Common myeloid progenitor, CD34-positive (primary cell): ENCODE data around the gene TBC1D2.

Source experiments
- CTCF ChIA-PET: fragments of 350-600 bp; sonication (Branson Sonifier 250); formaldehyde crosslinking; loops from one replicate; lab custom pipeline; 2021; ENCODE audit warnings: antibody characterized with exemption; lab: Charles Lee
- POLR2A ChIA-PET: fragments of 350-600 bp; sonication (Branson Sonifier 250); formaldehyde crosslinking; loops from one replicate; lab custom pipeline; 2021; ENCODE audit warnings: antibody characterized with exemption; lab: Charles Lee
- DNase-seq, 3 donors: peaks; one replicate each; pipeline versions ENCODE4 v3.0.0 to v3.0.0-alpha.2; 2013
- H3K27ac ChIP-seq, 2 experiments: 1 replicate in 1 of 2; 2 replicates in 1 of 2; pipeline ENCODE4 v1.7.0; 2013; ENCODE audit warnings: inconsistent platforms in 2 of 2, low read length in 2 of 2, mild to moderate bottlenecking in 2 of 2, low read depth in 1 of 2, moderate library complexity in 1 of 2; ENCODE audit not compliant: severe bottlenecking in 2 of 2, insufficient read depth in 1 of 2, poor library complexity in 1 of 2
- H3K27me3 ChIP-seq, 5 experiments: replicated peaks in 2 of 5; 1 replicate in 3 of 5; 2 replicates in 2 of 5; pipeline versions ENCODE4 v1.6.1 to v1.7.0; 2013; ENCODE audit warnings: low read length in 4 of 5, mild to moderate bottlenecking in 2 of 5, moderate library complexity in 2 of 5, inconsistent platforms in 1 of 5; ENCODE audit not compliant: insufficient read depth in 5 of 5, control insufficient read depth in 4 of 5
- H3K36me3 ChIP-seq, 4 experiments: 1 replicate in 2 of 4; 2 replicates in 2 of 4; pipeline versions ENCODE4 v1.6.1 to v1.7.0; 2013; ENCODE audit warnings: low read length in 3 of 4, control low read depth in 1 of 4, mild to moderate bottlenecking in 1 of 4; ENCODE audit not compliant: control insufficient read depth in 4 of 4, insufficient read depth in 4 of 4
- H3K4me1 ChIP-seq, 4 experiments: 1 replicate in 3 of 4; 2 replicates in 1 of 4; pipeline versions ENCODE4 v1.6.1 to v1.7.1; 2013; ENCODE audit warnings: low read length in 3 of 4, mild to moderate bottlenecking in 3 of 4, control low read depth in 1 of 4, inconsistent platforms in 1 of 4, moderate library complexity in 1 of 4; ENCODE audit not compliant: control insufficient read depth in 4 of 4, insufficient read depth in 4 of 4; ENCODE audit errors: control extremely low read depth in 1 of 4
- H3K4me3 ChIP-seq, 7 experiments: 1 replicate in 4 of 7; 2 replicates in 3 of 7; pipeline versions ENCODE4 v1.5.1 to v1.7.0; 2013; ENCODE audit warnings: mild to moderate bottlenecking in 7 of 7, low read length in 6 of 7, moderate library complexity in 6 of 7, inconsistent platforms in 2 of 7, low read depth in 2 of 7, control low read depth in 1 of 7; ENCODE audit not compliant: insufficient read depth in 4 of 7, control insufficient read depth in 1 of 7; ENCODE audit errors: extremely low read depth in 1 of 7
- H3K9me3 ChIP-seq, 5 experiments: 1 replicate in 4 of 5; 2 replicates in 1 of 5; pipeline versions ENCODE4 v1.6.1 to v1.7.1; 2013; ENCODE audit warnings: low read length in 4 of 5, mild to moderate bottlenecking in 2 of 5, inconsistent platforms in 1 of 5, low read depth in 1 of 5, moderate library complexity in 1 of 5; ENCODE audit not compliant: control insufficient read depth in 4 of 5, insufficient read depth in 2 of 5; ENCODE audit errors: control extremely low read depth in 1 of 5
- WGBS: methylation state at CpG from one replicate; pipeline ENCODE4 v1.1.5; 2013; ENCODE audit not compliant: insufficient coverage; 5-methylcytosine and 5-hydroxymethylcytosine counted together

The TBC1D2 gene

GRCh38 chr9:98229090-98229395 is 26.4 kb downstream of the TBC1D2 start:
- H3K4me1 ChIP-seq, result peaks cover 0 to 2% (median 0%) of the 10 kb centered on the region in 4 experiments
- 100% methylated on average over 4 of the region's 4 CpGs for WGBS
- H3K27me3 ChIP-seq, result no peaks in the 10 kb centered on the region
- no peak overlapping the region for H3K27ac ChIP-seq
- DNase-seq, result no peak
- ChIA-PET CTCF (interaction anchor here (1.0 to 2.1 kb wide), 5 partner anchors 11 to 24 kb away, joined by 3 to 12 read pairs (median 5); no protein-coding TSS in a partner anchor), POLR2A (no interaction called here)
- peaks cover 3 to 75% (median 32%) of the 10 kb centered on the region in 4 experiments for H3K36me3 ChIP-seq
- no peak overlapping the region for H3K4me3 ChIP-seq
- H3K9me3 ChIP-seq, result no peaks in the 10 kb centered on the region

DNA sequence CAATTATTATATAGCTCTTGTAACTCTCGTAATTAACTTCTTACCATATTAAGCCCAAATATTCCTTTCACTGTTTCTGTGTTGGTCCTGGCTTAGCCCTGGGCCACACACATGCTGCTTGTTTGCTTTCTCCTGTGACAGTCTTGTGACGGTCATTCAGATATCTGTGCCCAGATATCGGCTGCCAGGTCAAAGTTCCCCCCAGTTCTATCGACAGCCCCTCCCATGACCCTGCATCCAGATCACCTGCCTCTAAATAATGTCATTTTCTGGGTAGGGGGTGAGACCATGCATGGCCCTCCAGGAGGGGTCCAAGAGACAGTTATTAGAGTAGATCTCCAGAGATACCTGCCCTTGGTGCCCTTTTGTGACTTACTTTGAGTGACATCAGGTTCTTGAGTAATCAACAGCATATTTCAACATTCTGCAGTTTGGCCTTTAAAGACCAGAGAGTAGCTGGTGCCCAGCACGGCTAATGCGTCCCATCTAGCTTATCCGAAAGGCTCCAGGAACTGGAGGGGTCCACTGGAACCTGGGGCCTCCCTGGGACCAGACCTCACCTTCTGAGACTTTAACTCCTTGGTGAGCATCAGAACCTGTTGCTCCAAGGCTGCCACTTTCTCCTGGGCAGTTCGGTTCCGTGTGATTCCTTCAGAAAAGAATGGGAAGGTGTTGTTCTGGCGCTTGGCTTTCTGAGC is 26.9 kb downstream of the TBC1D2 start:
- peaks cover 3 to 71% (median 31%) of the 10 kb centered on the region in 4 experiments for H3K36me3 ChIP-seq
- WGBS, result 97% methylated on average over 10 of the region's 10 CpGs
- CTCF ChIA-PET, result interaction anchor here (0.8 to 2.1 kb wide), 6 partner anchors 11 to 37 kb away, joined by 3 to 8 read pairs (median 3); no protein-coding TSS in a partner anchor
- DNase-seq, result no peak
- no peak overlapping the region for H3K4me3 ChIP-seq
- H3K4me1 ChIP-seq, result peaks cover 0 to 2% (median 0%) of the 10 kb centered on the region in 4 experiments
- H3K27me3 ChIP-seq, result no peaks in the 10 kb centered on the region
- POLR2A ChIA-PET, result no interaction called here
- H3K27ac ChIP-seq, result no peak overlapping the region
- H3K9me3 ChIP-seq, result no peaks in the 10 kb centered on the region

DNA sequence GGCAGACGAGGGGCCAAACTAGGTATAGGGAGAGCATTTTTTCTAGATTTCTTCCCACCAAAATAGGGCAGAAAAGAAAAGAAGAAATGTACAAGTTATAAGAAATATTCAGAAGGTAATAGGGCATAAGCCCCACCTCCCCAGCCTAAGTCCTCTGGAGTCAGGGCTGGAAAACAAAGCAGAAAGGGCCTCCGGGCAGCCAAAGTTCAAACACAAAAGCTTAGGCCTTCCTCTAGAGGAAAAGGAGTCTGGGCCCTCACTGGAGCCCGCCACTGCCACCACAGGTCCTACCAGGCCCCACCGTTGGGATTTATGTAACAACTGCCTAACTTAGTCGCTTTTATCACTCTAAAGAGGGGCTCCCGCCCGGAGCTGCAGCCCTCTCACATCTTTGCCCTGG is 27.6 kb downstream of the TBC1D2 start:
- Histone ChIP-seq H3K9me3 (no peaks in the 10 kb centered on the region), H3K27ac (no peak overlapping the region), H3K4me3 (no peak overlapping the region), H3K36me3 (peaks cover 3 to 69% (median 27%) of the 10 kb centered on the region in 4 experiments), H3K27me3 (no peaks in the 10 kb centered on the region), H3K4me1 (peaks cover 0 to 2% (median 0%) of the 10 kb centered on the region in 4 experiments)
- POLR2A ChIA-PET, result no interaction called here
- CTCF ChIA-PET, result interaction anchor here (0.8 to 1.4 kb wide), 2 partner anchors 13 to 38 kb away, joined by 3 read pairs; no protein-coding TSS in a partner anchor
- no peak for DNase-seq
- WGBS, result 92% methylated on average over 5 of the region's 7 CpGs

DNA sequence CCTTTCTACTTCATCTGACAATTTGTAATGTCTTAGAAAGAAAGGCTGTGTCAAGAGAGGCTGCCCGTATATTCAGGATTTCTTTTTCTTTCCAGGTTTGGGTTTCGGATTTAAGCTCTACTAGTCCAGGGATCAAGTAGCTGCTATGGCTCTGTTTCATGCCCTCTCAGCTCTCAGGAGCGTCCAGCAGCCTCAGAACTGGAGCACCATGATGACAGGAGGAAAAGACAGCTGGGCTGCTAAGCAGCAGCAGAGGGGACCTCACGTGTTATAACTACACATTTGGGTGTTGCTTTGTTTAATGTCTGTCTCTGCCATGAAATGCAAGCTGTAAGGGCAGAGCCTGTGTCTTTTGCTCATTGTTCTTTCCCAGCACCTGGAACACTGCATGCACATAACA is 28.5 kb downstream of the TBC1D2 start:
- no peaks in the 10 kb centered on the region for H3K27me3 ChIP-seq
- ChIA-PET POLR2A (no interaction called here), CTCF (no interaction called here)
- H3K4me3 ChIP-seq, result no peak overlapping the region
- H3K27ac ChIP-seq, result no peak overlapping the region
- peaks cover 0 to 2% (median 0%) of the 10 kb centered on the region in 4 experiments for H3K4me1 ChIP-seq
- 95% methylated on average over 4 of the region's 4 CpGs for WGBS
- DNase-seq, result no peak
- H3K9me3 ChIP-seq, result no peaks in the 10 kb centered on the region
- H3K36me3 ChIP-seq, result peaks cover 3 to 66% (median 27%) of the 10 kb centered on the region in 4 experiments

DNA sequence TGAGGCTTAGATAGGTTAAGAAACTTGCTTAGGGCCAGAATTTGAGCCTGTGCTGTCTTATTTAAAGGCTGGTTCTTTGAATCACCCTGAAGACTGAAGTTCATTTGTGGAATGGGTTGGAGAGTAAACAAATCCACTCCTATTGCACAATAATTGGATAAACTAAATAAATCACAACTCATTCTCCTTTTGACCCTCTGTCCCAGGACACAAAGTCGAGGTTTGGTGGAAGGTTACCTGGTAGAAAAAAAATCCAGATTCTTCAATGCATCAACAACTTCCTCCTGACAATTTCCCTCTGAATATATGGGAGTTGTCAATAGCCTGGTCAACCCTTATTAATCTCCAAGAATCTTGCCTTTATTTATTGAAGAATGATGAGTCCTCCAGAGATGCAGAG is 28.9 kb downstream of the TBC1D2 start:
- Histone ChIP-seq H3K4me3 (no peak overlapping the region), H3K9me3 (no peaks in the 10 kb centered on the region), H3K4me1 (peaks cover 0 to 2% (median 0%) of the 10 kb centered on the region in 4 experiments), H3K36me3 (peaks cover 3 to 65% (median 28%) of the 10 kb centered on the region in 4 experiments), H3K27ac (no peak overlapping the region), H3K27me3 (no peaks in the 10 kb centered on the region)
- ChIA-PET POLR2A (no interaction called here), CTCF (no interaction called here)
- WGBS, result 100% methylated on average over 1 of the region's 1 CpG
- no peak for DNase-seq

DNA sequence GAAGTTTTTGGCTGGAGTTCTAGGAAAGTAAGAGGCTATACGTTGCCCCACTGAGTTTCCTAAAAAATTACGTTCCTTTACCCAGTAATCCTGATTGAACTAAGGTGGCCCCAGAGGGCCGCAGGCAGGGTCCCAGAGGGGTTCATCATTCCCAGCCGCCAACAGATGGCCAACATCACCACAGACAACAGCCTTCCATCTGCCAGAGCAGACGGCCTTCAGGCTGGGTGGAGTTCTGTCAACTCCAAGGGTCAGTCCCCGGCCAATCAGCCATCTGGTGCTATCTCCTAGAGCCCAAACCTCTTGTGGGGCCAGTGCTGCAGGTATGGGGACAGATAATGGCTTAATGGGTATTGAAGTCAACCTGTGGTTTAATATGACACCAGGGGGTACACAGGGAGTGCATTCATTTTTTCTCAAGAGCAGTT is 30.4 kb downstream of the TBC1D2 start:
- Histone ChIP-seq H3K27ac (no peak overlapping the region), H3K9me3 (no peaks in the 10 kb centered on the region), H3K4me1 (no peaks in the 10 kb centered on the region), H3K4me3 (no peak overlapping the region), H3K27me3 (no peaks in the 10 kb centered on the region), H3K36me3 (peaks cover 3 to 72% (median 35%) of the 10 kb centered on the region in 4 experiments)
- ChIA-PET POLR2A (no interaction called here), CTCF (interaction anchor here (0.7 to 2.0 kb wide), 3 partner anchors 16 to 32 kb away, joined by 3 to 8 read pairs (median 6); no protein-coding TSS in a partner anchor)
- WGBS, result 100% methylated on average over 3 of the region's 6 CpGs
- no peak for DNase-seq
